Activated CD4-positive, alpha-beta T cell treated with anti-CD3 and anti-CD28 coated beads for 48 hours (primary cell): Measurements from ENCODE around the gene FBXO10.
"Not testable (repeated sequence)": the region's sequence is repeated elsewhere in the genome, so short reads cannot be mapped to it uniquely, and the experiment has no call there.

ENCODE experiments used
- DNase-seq: peaks from one replicate; pipeline ENCODE4 v3.0.0-alpha.2; 2020

Gene FBXO10

DNA sequence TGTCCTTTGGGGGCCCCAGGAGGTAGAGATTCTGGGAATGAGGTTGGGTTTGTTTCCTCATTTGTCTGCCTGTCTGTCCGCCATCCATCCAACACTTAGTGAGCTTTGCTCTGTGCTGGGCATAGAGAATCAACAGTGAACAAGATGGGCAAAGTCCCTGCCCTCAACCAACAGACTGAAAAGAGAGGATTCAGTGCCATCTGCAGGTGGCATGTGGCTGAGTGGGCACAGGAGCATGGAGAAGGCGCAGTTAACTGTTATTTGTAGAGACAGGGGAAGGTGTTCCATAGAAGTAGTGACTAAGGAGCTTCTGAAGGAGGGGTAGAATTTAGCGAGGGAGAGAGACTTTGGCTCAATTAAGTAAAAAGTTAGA is 67.4 kb downstream of the FBXO10 start:
- DNase-seq: no peak

GRCh38 chr9:37508135-37508833 is 67.9 kb downstream of the FBXO10 start:
- no peak for DNase-seq

DNA sequence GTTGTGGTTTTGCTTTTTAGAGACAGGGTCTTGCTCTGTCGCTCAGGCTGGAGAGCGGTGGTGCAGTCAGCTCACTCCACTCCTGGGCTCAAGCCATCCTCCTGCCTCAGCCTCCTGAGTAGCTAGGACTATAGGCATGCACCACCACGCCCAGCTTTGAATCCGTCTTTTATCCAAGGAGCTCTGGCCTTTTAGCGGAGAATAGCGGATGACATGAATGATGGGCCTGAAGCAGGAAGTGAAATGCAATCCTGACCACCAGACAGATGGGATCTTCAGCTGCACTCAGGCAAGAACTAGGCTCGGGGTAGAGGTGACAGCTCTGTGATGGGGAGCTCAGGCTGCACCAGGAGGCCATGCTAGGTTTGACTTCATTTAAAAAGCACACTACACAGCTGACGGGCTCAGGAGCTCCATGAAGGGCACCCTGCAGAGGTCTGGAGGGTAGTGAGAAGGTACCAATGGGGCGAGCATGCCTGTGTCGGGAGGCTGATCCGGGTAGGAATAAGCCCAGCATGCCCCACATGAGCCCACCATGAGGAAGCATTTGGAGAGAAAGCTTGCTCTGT is 68.5 kb downstream of the FBXO10 start:
- DNase-seq: no peak

DNA sequence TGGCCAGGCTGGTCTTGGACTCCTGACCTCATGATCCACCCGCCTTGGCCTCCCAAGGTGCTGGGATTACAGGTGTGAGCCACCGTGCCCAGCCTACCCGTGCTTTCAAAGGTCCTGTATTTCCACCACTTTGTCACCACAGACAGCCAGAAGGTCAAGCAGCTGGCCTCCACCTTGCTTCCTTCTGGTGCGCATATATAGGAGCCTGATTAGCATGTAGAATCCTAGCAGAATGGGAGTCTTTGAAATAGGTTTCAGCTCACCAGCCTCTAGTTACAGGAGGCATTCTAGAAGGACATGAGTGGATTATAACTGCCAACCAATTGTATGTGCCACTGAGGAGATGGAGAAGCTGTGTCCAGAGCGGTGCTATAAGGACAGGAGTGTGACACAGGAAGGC is 71.6 kb downstream of the FBXO10 start:
- no peak for DNase-seq

GRCh38 chr9:37503736-37504135 is 72.4 kb downstream of the FBXO10 start:
- no peak for DNase-seq

DNA sequence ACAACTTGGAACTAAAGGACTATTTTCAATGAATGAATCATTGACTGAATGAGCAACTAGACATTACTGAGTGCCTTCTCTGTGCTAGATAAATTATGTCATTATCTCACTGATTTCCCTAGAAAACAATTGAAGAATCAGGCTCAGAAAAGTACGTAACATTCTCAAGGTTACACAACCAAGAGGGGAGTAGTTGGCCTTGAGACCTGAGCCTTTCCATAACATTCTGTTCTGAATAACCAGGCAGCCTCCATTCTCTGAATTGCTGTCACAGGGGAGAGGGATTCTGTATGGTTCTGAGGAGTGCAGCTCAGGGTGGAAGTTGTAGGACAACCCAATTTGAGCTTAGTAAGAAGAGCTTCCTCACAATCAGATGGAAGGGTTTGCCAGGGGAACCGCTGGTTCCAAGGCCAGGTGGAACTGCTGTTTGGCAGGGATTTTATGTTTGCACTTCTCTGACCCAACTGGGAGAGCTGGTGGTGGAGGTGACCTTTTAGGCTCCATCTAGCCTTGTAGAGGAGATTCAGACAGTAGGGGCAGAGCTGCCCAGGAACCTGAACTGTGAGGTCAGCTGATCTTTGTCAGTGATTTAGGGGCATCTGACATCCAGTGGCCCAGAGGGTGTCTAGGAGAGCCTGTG is 74.1 kb downstream of the FBXO10 start:
- no peak for DNase-seq

- DNase-seq: no peak
Observed at GRCh38 chr9:37499297-37499696, 76.9 kb downstream of the FBXO10 start.

DNA sequence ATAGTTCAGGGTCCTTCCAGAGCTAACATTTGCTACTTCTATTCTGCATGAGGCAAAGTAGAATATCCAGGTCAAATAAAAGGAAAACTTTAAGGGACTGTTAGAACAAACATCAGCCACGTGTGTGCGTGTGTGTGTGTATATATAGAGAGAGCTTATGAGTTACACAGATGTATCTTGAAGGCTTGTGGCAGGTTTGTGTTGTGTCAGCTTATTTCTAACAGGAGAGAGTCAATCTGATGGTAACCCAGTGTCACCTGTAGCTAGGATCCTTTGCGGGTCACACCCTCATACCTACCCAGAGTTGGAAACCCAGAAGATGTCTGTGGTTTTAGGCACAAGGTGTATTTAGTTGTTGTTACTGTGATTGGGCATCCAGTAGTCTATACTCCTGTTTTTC is 77.7 kb downstream of the FBXO10 start:
- no peak for DNase-seq

- DNase-seq: no peak
Observed at GRCh38 chr9:37497320-37497719, 78.9 kb downstream of the FBXO10 start.

DNA sequence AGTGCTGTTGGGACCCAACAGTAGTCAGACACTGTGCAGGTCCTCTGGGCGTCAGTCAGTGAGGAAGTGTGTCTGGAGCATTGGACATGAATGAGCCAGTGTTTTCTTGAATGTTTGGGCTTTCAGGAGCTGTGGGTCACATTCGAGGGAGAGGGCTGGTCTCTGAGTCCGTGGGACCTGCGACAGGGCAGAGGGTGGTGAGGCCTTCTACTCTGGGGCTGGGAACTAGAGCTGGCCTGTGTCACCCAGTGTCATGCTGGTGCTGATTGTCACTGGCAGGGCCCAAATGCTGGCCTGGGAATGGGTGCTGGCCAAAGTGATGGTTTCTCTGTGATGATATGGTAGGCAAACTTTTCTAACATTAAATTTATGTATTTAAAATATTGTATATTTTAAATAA is 80.2 kb downstream of the FBXO10 start:
- DNase-seq: no peak

GRCh38 chr9:37495571-37495970 is 80.6 kb downstream of the FBXO10 start:
- DNase-seq: no peak

DNA sequence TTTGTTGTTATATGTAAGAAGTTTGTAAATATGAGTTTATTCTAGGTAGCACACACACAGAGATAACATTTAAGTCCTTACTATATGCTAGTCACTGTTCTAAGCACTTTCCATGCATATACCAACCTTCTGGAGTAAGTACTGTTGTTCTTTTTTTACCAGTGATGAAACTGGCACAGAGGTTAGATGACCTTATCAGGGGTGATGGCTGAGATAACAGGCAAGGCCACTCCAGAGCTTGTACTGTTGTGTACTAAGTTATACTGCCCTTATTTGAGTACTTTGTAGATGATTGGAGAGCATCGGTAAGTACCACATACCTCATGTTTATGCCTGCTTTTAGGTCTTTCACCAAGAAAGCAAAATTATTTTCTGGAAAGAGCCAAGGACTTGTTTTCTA is 84.2 kb downstream of the FBXO10 start:
- DNase-seq: no peak

GRCh38 chr9:37486616-37487548 is 89.3 kb downstream of the FBXO10 start:
- DNase-seq: no peak

- DNase-seq: no peak
Observed at GRCh38 chr9:37486256-37486615, 89.9 kb downstream of the FBXO10 start.

GRCh38 chr9:37485389-37486255 is 90.6 kb downstream of the FBXO10 start, which contains the start of gene POLR1E:
TSS of gene POLR1E (plus strand) at chr9:37485948. CDS start at chr9:37486048, 100 bp downstream.
- DNase-seq: peak; percentile 97

- no peak for DNase-seq
Observed at GRCh38 chr9:37480759-37481158, 95.4 kb downstream of the FBXO10 start.

- DNase-seq: not testable (repeated sequence)
Observed at GRCh38 chr9:37477987-37478619, 98.1 kb downstream of the FBXO10 start.

GRCh38 chr9:37477443-37477842 is 98.7 kb downstream of the FBXO10 start:
- not testable (repeated sequence) for DNase-seq

DNA sequence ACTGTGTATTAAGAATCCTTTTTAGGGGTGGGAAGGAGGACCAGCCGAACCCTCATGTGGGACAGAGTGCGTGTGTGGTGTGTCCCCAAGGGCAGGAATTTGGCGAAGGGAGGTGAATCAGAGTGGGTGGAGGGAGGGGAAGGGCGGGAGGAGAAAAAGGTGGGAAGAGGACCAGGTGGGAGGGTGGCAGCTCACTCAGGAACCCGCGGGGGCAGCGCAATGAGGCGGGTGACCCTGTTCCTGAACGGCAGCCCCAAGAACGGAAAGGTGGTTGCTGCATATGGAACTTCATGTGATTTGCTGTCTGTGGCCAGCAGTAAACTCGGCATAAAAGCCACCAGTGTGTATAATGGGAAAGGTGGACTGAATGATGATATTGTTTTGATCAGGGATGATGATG is 99.2 kb downstream of the FBXO10 start:
- no peak for DNase-seq

GRCh38 chr9:37474438-37474837 is 101.7 kb downstream of the FBXO10 start:
- no peak for DNase-seq

DNA sequence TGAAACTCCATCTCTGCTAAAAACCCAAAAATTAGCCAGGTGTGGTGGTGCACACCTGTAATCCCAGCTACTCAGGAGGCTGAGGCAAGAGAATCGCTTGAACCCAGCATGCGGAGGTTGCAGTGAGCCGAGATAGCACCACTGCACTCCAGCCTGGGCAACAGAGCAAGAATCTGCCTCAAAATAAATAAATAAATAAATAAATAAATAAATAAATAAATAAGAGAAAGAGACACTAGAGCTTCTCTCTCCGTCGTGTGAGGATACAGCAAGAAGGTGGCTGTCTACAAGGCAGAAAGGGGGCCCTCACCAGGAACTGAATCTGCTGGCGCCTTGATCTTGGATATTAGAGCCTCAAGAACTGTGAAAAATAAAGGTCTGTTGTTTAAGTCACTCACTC is 102.2 kb downstream of the FBXO10 start:
- not testable (repeated sequence) for DNase-seq
